ENCODE measurements around the gene KRT84.

The KRT84 gene

GRCh38 chr12:52360106-52360662 is 25.3 kb downstream of the KRT84 start:
- TF ChIP-seq, protein P1, sequence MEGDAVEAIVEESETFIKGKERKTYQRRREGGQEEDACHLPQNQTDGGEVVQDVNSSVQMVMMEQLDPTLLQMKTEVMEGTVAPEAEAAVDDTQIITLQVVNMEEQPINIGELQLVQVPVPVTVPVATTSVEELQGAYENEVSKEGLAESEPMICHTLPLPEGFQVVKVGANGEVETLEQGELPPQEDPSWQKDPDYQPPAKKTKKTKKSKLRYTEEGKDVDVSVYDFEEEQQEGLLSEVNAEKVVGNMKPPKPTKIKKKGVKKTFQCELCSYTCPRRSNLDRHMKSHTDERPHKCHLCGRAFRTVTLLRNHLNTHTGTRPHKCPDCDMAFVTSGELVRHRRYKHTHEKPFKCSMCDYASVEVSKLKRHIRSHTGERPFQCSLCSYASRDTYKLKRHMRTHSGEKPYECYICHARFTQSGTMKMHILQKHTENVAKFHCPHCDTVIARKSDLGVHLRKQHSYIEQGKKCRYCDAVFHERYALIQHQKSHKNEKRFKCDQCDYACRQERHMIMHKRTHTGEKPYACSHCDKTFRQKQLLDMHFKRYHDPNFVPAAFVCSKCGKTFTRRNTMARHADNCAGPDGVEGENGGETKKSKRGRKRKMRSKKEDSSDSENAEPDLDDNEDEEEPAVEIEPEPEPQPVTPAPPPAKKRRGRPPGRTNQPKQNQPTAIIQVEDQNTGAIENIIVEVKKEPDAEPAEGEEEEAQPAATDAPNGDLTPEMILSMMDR (IDR thresholded peaks at IDR 0.05; ENCODE audit: low read length, missing control alignments), result no peak
- DNase-seq (ENCODE audit: low read depth), result no peak
- no peak overlapping the region for H3K4me3 ChIP-seq (replicated peaks; ENCODE audit: low read depth, low read length)

- no peak for DNase-seq (ENCODE audit: low read depth)
- no peak overlapping the region for H3K4me3 ChIP-seq (replicated peaks; ENCODE audit: low read depth, low read length)
- TF ChIP-seq, protein P1 (IDR thresholded peaks at IDR 0.05; ENCODE audit: low read length, missing control alignments), result no peak
These were observed 25.8 kb downstream of the KRT84 start for GRCh38 chr12:52359621-52360061.

GRCh38 chr12:52358575-52359350 is 26.7 kb downstream of the KRT84 start:
- H3K4me3 ChIP-seq (replicated peaks; ENCODE audit: low read depth, low read length), result no peak overlapping the region
- no peak for DNase-seq (ENCODE audit: low read depth)
- TF ChIP-seq, protein P1 (IDR thresholded peaks at IDR 0.05; ENCODE audit: low read length, missing control alignments), result no peak

DNA sequence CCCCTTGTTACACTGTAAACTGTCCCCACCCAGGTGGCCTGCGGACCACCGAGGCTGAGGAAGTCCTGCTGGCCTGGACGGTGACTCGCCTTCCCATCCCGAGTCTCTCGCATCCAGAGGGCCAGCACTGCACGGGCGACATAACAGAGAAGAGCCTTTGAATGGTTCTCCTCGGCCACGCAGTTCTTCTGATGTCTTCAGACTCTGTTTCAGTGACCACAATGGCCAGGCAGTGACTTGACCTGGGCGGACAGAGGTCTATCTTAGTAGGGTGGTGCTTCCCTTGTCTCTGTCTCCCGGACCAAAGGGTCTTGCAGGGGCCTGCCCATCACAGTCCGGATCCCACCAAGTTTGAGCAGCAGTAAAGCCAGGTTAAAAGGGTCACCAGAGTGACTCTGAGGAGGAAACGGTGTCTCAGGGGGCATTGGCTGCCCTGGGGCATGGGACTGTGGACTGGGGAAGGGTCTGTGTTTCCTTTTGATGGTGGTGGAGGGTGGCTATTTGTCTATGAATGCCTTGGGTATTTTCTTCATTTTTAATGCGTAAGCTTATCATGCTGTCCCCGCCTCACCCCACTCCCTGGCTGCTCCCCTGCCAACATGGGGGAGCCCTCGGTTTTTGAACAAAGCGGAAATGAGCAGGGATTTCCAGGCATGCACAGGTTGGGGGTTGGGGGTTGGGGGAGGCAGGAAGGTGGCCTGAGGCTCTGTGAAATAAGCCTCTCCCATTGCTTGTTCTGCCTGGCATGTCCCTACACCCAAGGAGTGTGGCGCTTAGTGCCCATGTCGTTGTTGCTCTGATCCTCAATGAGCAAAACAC is 28.5 kb downstream of the KRT84 start:
- H3K4me3 ChIP-seq (replicated peaks; ENCODE audit: low read depth, low read length), result no peak overlapping the region
- TF ChIP-seq, protein P1 (IDR thresholded peaks at IDR 0.05; ENCODE audit: low read length, missing control alignments), result no peak
- DNase-seq (ENCODE audit: low read depth), result no peak

DNA sequence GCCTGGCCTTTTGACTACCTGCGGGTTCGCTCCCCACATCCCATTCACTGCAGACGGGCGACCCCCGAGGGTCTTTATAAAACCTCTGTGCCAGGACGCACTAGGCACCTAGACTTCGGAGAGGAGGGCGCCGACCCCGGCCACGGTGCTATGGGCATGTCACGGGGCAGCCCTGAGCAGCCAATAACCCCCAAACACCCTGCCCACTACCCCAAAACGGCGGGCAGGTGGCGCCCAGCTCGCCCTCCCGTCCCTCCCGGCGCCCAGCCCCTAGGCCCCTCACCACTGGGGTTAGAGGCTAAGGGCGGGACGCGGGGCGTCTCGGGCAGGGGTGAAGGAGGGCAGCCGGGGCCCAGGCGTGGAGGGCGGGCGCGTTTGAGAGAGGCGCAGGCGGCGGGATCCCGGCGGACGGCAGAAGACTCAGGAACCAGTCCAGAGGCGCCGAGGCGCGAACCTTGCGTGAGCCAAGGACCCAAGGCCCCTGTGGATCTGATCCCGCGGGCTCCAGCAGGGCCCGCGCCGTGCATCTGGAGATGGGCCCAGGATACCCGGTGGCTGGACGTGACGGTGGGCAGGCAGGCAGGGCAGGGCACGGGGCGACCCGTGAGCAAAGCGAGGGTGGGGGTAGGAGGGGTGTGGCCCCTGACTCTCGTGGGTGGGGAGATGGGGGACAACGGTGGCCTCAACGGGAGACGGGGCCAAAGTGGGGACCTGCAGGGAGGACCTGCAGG is 29.3 kb downstream of the KRT84 start:
- TF ChIP-seq, protein P1 (IDR thresholded peaks at IDR 0.05; ENCODE audit: low read length, missing control alignments), result no peak
- H3K4me3 ChIP-seq (replicated peaks; ENCODE audit: low read depth, low read length), result no peak overlapping the region
- DNase-seq (ENCODE audit: low read depth), result no peak

DNA sequence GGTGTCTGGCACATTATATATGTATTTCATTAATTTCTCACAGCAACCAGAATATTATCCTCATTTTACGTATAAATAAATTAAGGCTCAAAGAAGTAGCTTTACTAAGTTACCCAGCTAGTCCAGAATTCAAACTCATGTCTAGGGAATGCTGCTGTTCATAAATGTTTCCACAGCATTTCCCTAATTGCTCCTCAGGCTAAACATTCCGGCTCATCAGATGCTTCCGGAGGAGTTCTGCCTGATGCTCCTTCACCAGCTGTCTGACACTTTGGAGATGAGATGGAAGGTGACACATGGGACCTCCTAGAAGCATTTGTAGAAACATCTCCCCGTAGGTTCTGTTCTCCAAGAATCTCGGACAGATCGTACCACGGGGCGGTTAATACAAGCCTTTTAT is 30.3 kb downstream of the KRT84 start:
- no peak for DNase-seq (ENCODE audit: low read depth)
- no peak overlapping the region for H3K4me3 ChIP-seq (replicated peaks; ENCODE audit: low read depth, low read length)
- TF ChIP-seq, protein P1 (IDR thresholded peaks at IDR 0.05; ENCODE audit: low read length, missing control alignments), result no peak
